Temporal lobe (tissue), 2 donors: Measurements from ENCODE around the gene SIN3B. TPM values are rescaled to one million over a fixed set of nuclear protein-coding genes. Genes with fewer than 3 reads are reported as not detected.

ENCODE experiments used
- small RNA-seq: library from RNA; depleted of rRNA; stranded (forward); fragments of <200 nt; gene quantifications from one replicate; pipeline ENCODE3, GENCODE V24; 2014; ENCODE audit warnings: low replicate concordance
- total RNA-seq: library from RNA; depleted of rRNA; stranded (reverse); fragments of >200 nt; gene quantifications from one replicate; pipeline ENCODE4 v1.2.3, GENCODE V29; 2014

Gene SIN3B
- total RNA-seq, 1 donor from 2014 or later: 50.6 TPM

Small RNAs within 50 kb of the gene (small RNA-seq; reads per million reads assigned to genes)
- gene AC008737.3 (not detected), gene RN7SL823P (not detected), gene RN7SL835P (not detected)

Other genes with a start within 250 kb of the SIN3B start
- gene MED26, start 201.2 kb upstream of the SIN3B start, total RNA-seq: 4.2 TPM
- gene SMIM7, start 169.3 kb upstream of the SIN3B start, total RNA-seq: 52.1 TPM
- 4.7 TPM for gene TMEM38A, start 168.3 kb upstream of the SIN3B start, total RNA-seq
- gene NWD1, start 109.6 kb upstream of the SIN3B start, total RNA-seq: 0.49 TPM
- not detected for gene F2RL3, start 59.6 kb downstream of the SIN3B start, total RNA-seq
- gene CPAMD8, start 197.4 kb downstream of the SIN3B start, total RNA-seq: 5.7 TPM
- 2.7 TPM for gene HAUS8, start 246.1 kb downstream of the SIN3B start, total RNA-seq
- gene MYO9B, start 246.4 kb downstream of the SIN3B start, total RNA-seq: 20.9 TPM